22Rv1 (cell line): ENCODE results near the gene EXTL1.

Source experiments
- H3K27ac ChIP-seq: fragments of 450-650 bp; 2 replicates; pipeline ENCODE4 v1.5.1; 2017
- CTCF ChIP-seq: fragments of 450-650 bp; IDR thresholded peaks from 2 replicates; pipeline ENCODE4 v1.5.1; 2017; ENCODE audit warnings: mild to moderate bottlenecking
- ZFX ChIP-seq: fragments of 450-650 bp; IDR thresholded peaks from 2 replicates; pipeline ENCODE4 v1.6.1; 2017; ENCODE audit warnings: antibody characterized with exemption, borderline replicate concordance

EXTL1 gene

GRCh38 chr1:26038477-26038876, 16.9 kb downstream of the EXTL1 start:
- TF ChIP-seq CTCF = no peak
- TF ChIP-seq ZFX = no peak
- H3K27ac ChIP-seq = no peak overlapping the region

GRCh38 chr1:26038904-26039303, 17.3 kb downstream of the EXTL1 start:
- TF ChIP-seq ZFX (no peak), CTCF (no peak)

GRCh38 chr1:26041401-26041800, 19.8 kb downstream of the EXTL1 start:
- no peak overlapping the region for H3K27ac ChIP-seq
- TF ChIP-seq ZFX = no peak
- no peak for TF ChIP-seq CTCF

More at GRCh38 chr1:26038904-26039303, 17.3 kb downstream of the EXTL1 start:
- no peak overlapping the region for H3K27ac ChIP-seq

GRCh38 chr1:26041978-26042377, 20.4 kb downstream of the EXTL1 start:
- H3K27ac ChIP-seq = no peak overlapping the region
- TF ChIP-seq ZFX (no peak), CTCF (no peak)

GRCh38 chr1:26043765-26044164, 22.2 kb downstream of the EXTL1 start:
- H3K27ac ChIP-seq = no peak overlapping the region
- TF ChIP-seq CTCF (no peak), ZFX (no peak)

- H3K27ac ChIP-seq = no peak overlapping the region
- TF ChIP-seq CTCF (no peak), ZFX (no peak)
These were observed 22.8 kb downstream of the EXTL1 start for GRCh38 chr1:26044414-26044813.

- TF ChIP-seq ZFX = no peak
- no peak for TF ChIP-seq CTCF
These were observed 23.6 kb downstream of the EXTL1 start for GRCh38 chr1:26044971-26045721.

More at GRCh38 chr1:26044971-26045721, 23.6 kb downstream of the EXTL1 start:
- no peak overlapping the region for H3K27ac ChIP-seq
